Stimulated activated CD8-positive, alpha-beta memory T cell treated with anti-CD3 and anti-CD28 coated beads, Interleukin-15, amount 100 ng/mL, for 48 hours (primary cell): ENCODE data around the gene HABP4.

Source experiments
- DNase-seq, 2 donors: peaks; one replicate each; pipeline ENCODE4 v3.0.0-alpha.2; 2020; ENCODE audit warnings: low read depth in 2 of 2

HABP4 gene

GRCh38 chr9:96478829-96479371, 28.9 kb downstream of the HABP4 start:
- peak in 1 of 2 donors; percentile 21 for DNase-seq

- no peak for DNase-seq
Measured at GRCh38 chr9:96480736-96481135, 30.8 kb downstream of the HABP4 start.

- DNase-seq = no peak
Measured at GRCh38 chr9:96482476-96482875, 32.5 kb downstream of the HABP4 start.

GRCh38 chr9:96483197-96483596, 33.2 kb downstream of the HABP4 start:
- no peak for DNase-seq

- no peak for DNase-seq
Measured at GRCh38 chr9:96483733-96484390, 33.9 kb downstream of the HABP4 start.

GRCh38 chr9:96484521-96484931, 34.6 kb downstream of the HABP4 start:
- no peak for DNase-seq

- no peak for DNase-seq
Measured at GRCh38 chr9:96485280-96485679, 35.3 kb downstream of the HABP4 start.

GRCh38 chr9:96486386-96487028, 36.5 kb downstream of the HABP4 start:
- no peak for DNase-seq

- DNase-seq = no peak
Measured at GRCh38 chr9:96487029-96487396, 37.0 kb downstream of the HABP4 start.

GRCh38 chr9:96487949-96488348, 38.0 kb downstream of the HABP4 start:
- no peak for DNase-seq

GRCh38 chr9:96489482-96489979, 39.6 kb downstream of the HABP4 start:
- no peak for DNase-seq

- DNase-seq = no peak
Measured at GRCh38 chr9:96490534-96491078, 40.6 kb downstream of the HABP4 start.

GRCh38 chr9:96491079-96491879, 41.3 kb downstream of the HABP4 start:
- DNase-seq = peak; percentile 7

- no peak for DNase-seq
Measured at GRCh38 chr9:96491880-96492525, 42.0 kb downstream of the HABP4 start.

- DNase-seq = no peak
Measured at GRCh38 chr9:96492993-96493531, 43.1 kb downstream of the HABP4 start.

- DNase-seq = no peak
Measured at GRCh38 chr9:96493757-96494156, 43.8 kb downstream of the HABP4 start.

GRCh38 chr9:96494215-96494800, 44.3 kb downstream of the HABP4 start:
- DNase-seq = no peak

GRCh38 chr9:96495341-96495740, 45.4 kb downstream of the HABP4 start:
- DNase-seq = no peak

GRCh38 chr9:96496368-96497116, 46.6 kb downstream of the HABP4 start:
- DNase-seq = no peak

GRCh38 chr9:96497117-96497399, 47.1 kb downstream of the HABP4 start:
- DNase-seq = no peak
